GM12891 (cell line): ENCODE results near the gene FGG.

Source experiments
- POLR2A ChIP-seq: IDR thresholded peaks from 2 replicates; pipeline ENCODE4 v1.6.1; 2011; ENCODE audit warnings: low read depth, low read length, control low read depth
- POLR2AphosphoS5 ChIP-seq: IDR thresholded peaks from 2 replicates; pipeline ENCODE4 v1.6.1; 2011; ENCODE audit warnings: low read depth, low read length, control low read depth

GRCh38 chr4:154559494-154560418, 52.7 kb downstream of the FGG start:
- TF ChIP-seq POLR2AphosphoS5 (no peak), POLR2A (no peak)
